ENCODE data around the gene PHF23.
"Not testable (repeated sequence)": the region's sequence is repeated elsewhere in the genome, so short reads cannot be mapped to it uniquely, and the experiment has no call there.

The PHF23 gene

GRCh38 chr17:7258731-7259554 lies 19.7 kb upstream of the PHF23 start:
- DNase-seq, result no peak

- no peak for DNase-seq
Observed at GRCh38 chr17:7256766-7257456, 17.7 kb upstream of the PHF23 start.

GRCh38 chr17:7254511-7254910 lies 15.3 kb upstream of the PHF23 start:
- DNase-seq, result no peak

GRCh38 chr17:7253082-7253481 lies 13.8 kb upstream of the PHF23 start:
- DNase-seq, result no peak

GRCh38 chr17:7252176-7253043 lies 13.2 kb upstream of the PHF23 start, which contains the start of gene ELP5:
TSS of gene ELP5 (plus strand) at chr17:7252215. CDS start at chr17:7252551, 336 bp downstream.
- DNase-seq, result peak; percentile 98

- peak; percentile 100 for DNase-seq
Observed at GRCh38 chr17:7251661-7252175, 12.5 kb upstream of the PHF23 start, which contains the start of gene CTDNEP1. TSS of gene CTDNEP1 (minus strand) at chr17:7251734. CDS start at chr17:7251296, 438 bp downstream.

- DNase-seq, result peak; percentile 54
Observed at GRCh38 chr17:7250695-7251627, 11.7 kb upstream of the PHF23 start.

GRCh38 chr17:7249830-7250229 lies 10.6 kb upstream of the PHF23 start:
- no peak for DNase-seq

GRCh38 chr17:7249214-7249613 lies 10.0 kb upstream of the PHF23 start:
- DNase-seq, result no peak

- no peak for DNase-seq
Observed at GRCh38 chr17:7248796-7249195, 9.5 kb upstream of the PHF23 start.

- DNase-seq, result no peak
Observed at GRCh38 chr17:7246779-7247178, 7.5 kb upstream of the PHF23 start.

- DNase-seq, result not testable (repeated sequence)
Observed at GRCh38 chr17:7243838-7244237, 4.6 kb upstream of the PHF23 start.

- no peak for DNase-seq
Observed at GRCh38 chr17:7243453-7243729, 4.1 kb upstream of the PHF23 start.

- DNase-seq, result peak; percentile 98
Observed at GRCh38 chr17:7242717-7243452, 3.6 kb upstream of the PHF23 start.

- peak; percentile 95 for DNase-seq
Observed at GRCh38 chr17:7241783-7242716, 2.8 kb upstream of the PHF23 start, which contains the start of gene GABARAP. TSS of gene GABARAP (minus strand) at chr17:7242449. CDS start at chr17:7242330, 119 bp downstream.

GRCh38 chr17:7241090-7241733 lies 2.0 kb upstream of the PHF23 start:
- no peak for DNase-seq

- no peak for DNase-seq
Observed at GRCh38 chr17:7240375-7240774, 1.1 kb upstream of the PHF23 start.

GRCh38 chr17:7238420-7239090 lies 702 bp downstream of the PHF23 start:
- DNase-seq, result no peak

Measured in islet precursor cell (in vitro differentiated cells).